Measurements from ENCODE around the gene ETDA.
"Not testable (repeated sequence)": the region's sequence is repeated elsewhere in the genome, so short reads cannot be mapped to it uniquely, and the experiment has no call there.

ETDA gene

DNA sequence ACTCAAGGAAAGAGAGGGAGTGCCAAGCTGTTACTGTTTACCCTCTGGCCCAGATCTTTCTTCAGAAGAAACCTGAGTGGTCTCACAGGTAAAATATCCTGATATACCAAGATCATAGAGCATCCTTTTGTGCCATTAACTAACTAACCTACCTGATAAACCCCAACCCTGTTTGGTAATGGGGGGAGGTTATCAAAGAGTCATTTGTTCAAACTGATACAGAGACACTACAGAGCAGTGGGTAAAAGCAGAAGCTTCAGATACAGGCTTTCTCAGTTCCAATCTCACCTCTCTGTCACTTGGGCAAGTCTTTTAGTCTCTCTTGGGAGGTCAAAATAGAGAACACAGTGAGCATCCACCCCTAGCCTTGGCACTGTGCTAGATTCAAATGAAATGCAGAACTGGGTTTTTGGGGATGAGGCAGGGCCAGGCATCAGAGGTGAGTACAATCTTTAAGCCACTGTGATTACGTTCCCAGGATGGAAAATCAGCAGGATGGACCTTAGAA lies at the start of gene ETDA:
TSS of gene ETDA (plus strand) at position 51 of the 508 bp plus-strand sequence. CDS start 1,216 bp downstream, outside the sequence.
- CTCF ChIA-PET; DNase-seq (ENCODE audit: low spot score); H3K27ac ChIP-seq; POLR2A ChIA-PET (ENCODE audit: low non-redundant PET): not testable (repeated sequence)

- DNase-seq (ENCODE audit: low spot score); H3K27ac ChIP-seq; CTCF ChIA-PET; POLR2A ChIA-PET (ENCODE audit: low non-redundant PET): not testable (repeated sequence)
- TF ChIP-seq, protein P1, sequence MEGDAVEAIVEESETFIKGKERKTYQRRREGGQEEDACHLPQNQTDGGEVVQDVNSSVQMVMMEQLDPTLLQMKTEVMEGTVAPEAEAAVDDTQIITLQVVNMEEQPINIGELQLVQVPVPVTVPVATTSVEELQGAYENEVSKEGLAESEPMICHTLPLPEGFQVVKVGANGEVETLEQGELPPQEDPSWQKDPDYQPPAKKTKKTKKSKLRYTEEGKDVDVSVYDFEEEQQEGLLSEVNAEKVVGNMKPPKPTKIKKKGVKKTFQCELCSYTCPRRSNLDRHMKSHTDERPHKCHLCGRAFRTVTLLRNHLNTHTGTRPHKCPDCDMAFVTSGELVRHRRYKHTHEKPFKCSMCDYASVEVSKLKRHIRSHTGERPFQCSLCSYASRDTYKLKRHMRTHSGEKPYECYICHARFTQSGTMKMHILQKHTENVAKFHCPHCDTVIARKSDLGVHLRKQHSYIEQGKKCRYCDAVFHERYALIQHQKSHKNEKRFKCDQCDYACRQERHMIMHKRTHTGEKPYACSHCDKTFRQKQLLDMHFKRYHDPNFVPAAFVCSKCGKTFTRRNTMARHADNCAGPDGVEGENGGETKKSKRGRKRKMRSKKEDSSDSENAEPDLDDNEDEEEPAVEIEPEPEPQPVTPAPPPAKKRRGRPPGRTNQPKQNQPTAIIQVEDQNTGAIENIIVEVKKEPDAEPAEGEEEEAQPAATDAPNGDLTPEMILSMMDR (conservative IDR thresholded peaks at IDR 0.05; ENCODE audit: low read depth) = peak; percentile 51
Observed at GRCh38 chrX:135206427-135206826, 45.4 kb upstream of the ETDA start.

- TF ChIP-seq, protein P1 (conservative IDR thresholded peaks at IDR 0.05; ENCODE audit: low read depth) = no peak
- H3K27ac ChIP-seq = no peak overlapping the region
- DNase-seq (ENCODE audit: low spot score) = no peak
- POLR2A ChIA-PET (ENCODE audit: low non-redundant PET) = no interaction called here
- CTCF ChIA-PET = no interaction called here
Observed at GRCh38 chrX:135213200-135213844, 38.5 kb upstream of the ETDA start.

DNA sequence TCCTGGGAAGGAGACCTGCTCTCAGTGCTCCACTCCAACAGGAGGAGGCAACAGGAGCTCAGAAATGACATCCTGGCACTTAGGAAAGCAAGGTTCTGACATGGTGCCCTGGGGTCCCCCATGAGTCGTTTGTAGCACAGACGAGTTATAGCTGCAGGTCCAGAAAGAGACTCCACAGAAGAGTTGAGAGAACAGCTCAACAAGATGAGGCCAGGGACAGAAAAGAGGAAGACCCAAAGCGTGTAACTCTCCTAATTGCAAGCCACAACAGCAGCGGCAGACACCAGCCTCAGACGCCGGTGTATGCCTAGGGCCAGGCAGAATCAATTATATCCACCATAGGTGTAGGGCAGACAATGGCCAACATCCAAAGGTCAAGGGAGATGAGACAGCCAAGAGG lies 5.9 kb upstream of the ETDA start:
- POLR2A ChIA-PET (ENCODE audit: low non-redundant PET); H3K27ac ChIP-seq; DNase-seq (ENCODE audit: low spot score); CTCF ChIA-PET: not testable (repeated sequence)

GRCh38 chrX:135256087-135256684 lies 4.3 kb downstream of the ETDA start:
- POLR2A ChIA-PET (ENCODE audit: low non-redundant PET); CTCF ChIA-PET; DNase-seq (ENCODE audit: low spot score); H3K27ac ChIP-seq: not testable (repeated sequence)

GRCh38 chrX:135256923-135257322 lies 5.1 kb downstream of the ETDA start:
- no peak for DNase-seq (ENCODE audit: low spot score)
- TF ChIP-seq, protein P1 (conservative IDR thresholded peaks at IDR 0.05; ENCODE audit: low read depth) = no peak
- H3K27ac ChIP-seq = no peak overlapping the region
- ChIA-PET POLR2A (ENCODE audit: low non-redundant PET) (no interaction called here), CTCF (no interaction called here)

DNA sequence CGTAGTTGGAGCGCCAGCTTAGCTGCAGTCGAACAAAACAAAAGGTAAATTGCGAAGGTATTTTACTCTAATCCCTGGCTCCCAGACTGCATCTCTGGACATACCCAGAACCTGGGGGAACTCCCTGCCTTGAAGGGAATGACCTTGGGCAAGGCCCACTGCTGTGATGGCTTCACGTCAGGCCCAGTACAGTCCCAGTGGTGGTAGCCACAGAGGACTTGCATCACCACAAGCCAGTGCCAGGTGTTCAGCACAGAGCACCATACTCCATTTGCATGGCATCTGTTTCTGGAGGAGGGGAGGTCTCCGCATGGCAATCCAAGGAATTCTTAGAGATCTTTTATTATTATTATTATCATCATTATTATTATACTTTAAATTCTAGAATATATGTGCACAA lies 5.6 kb downstream of the ETDA start:
- H3K27ac ChIP-seq = no peak overlapping the region
- POLR2A ChIA-PET (ENCODE audit: low non-redundant PET) = no interaction called here
- CTCF ChIA-PET = no interaction called here
- DNase-seq (ENCODE audit: low spot score) = no peak
- TF ChIP-seq, protein P1 (conservative IDR thresholded peaks at IDR 0.05; ENCODE audit: low read depth) = no peak

- POLR2A ChIA-PET (ENCODE audit: low non-redundant PET); H3K27ac ChIP-seq; DNase-seq (ENCODE audit: low spot score); CTCF ChIA-PET: not testable (repeated sequence)
Observed at GRCh38 chrX:135260976-135261375, 9.1 kb downstream of the ETDA start.

- H3K27ac ChIP-seq; CTCF ChIA-PET; POLR2A ChIA-PET (ENCODE audit: low non-redundant PET); DNase-seq (ENCODE audit: low spot score): not testable (repeated sequence)
Observed at GRCh38 chrX:135263376-135263775, 11.5 kb downstream of the ETDA start.

Data from RWPE1 (cell line).